GM19468 (cell line): ENCODE results near the gene ZMIZ1.
A peak's percentile ranks its signal among the peaks of the same experiment; 100 is the strongest.

Experiments used
- ATAC-seq: cut with Tn5 transposase; IDR thresholded peaks from one replicate; pipeline ENCODE4 v1.9.1; 2021; ENCODE audit warnings: mild to moderate bottlenecking, moderate library complexity, moderate number of reproducible peaks; ENCODE audit not compliant: unreplicated experiment; ENCODE audit errors: extremely low read depth

The ZMIZ1 gene

DNA sequence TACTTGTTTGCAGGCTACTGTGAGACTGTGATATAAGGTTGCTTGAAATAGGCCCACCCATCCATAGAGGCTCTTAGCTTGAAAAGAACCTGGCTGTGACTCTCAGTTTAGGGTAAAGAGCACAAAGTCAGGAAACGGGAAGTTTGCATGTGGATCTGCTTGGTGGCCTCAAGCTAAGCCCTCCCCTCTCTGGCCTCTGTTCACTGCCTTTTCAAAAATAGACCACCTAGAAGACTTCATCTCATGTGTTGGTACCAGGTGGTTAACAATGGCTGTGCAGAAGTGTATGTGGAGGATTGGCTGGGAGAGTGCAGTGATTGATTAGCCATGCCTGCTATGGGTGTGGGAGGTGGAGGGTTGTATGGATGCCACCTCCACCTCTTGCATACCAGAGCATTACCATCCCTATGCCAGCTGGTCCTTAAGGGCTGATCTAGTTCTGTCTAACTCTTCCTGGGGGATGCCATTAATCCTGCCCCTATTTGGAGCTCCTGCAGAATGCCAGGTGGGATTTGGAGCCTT lies 122.0 kb downstream of the ZMIZ1 start:
- ATAC-seq: no peak

DNA sequence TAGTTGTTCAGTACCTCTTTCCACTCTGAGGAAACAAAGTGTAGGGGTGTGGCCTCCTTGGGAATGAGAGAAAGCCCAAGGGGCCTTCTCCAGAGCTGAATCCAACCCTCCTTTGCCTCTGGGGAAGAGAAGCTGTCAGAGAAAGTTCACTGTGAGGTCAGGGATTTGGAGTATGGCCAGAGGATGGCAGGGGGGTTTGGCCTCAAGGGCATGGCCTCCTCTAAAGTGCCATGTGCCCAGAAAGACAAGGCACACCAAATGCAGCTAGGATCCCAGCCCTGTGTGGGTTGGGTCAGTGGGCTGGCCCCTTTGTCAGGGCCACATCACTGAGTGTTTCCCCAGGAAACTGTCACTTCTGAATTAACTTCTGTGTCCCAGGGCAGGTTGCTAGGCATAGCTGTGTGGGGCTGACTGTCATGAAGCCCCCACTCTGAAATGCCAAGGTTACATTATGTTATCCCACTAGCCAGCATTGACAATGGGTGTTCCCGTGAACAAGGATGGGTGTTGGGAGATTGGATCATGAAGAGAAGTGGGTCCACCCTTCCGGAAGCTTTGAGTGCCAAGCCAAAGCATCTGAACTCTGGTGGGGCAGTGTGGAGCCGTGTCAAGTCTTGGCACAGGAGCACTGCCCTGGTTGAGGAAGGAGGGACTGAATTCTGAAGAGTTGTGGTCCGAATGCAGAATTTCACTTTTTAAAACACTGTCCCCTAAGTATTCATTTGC lies 123.3 kb downstream of the ZMIZ1 start:
- ATAC-seq: no peak

DNA sequence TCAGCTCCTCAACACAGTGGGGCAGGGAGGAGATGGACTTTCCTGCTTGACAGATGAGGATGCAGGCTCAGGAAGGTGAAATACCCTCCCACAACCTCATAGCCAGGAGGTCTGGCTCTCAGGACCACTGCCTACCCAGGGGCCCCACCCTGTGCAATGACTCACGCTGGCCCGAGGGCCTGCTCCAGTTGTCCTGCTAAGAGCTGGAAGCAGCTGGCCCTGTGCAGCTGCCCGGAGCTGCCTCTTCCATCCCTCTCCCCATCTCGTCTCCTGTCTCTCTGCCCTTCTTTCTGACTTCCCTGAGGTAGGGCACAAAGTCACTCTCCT lies 123.9 kb downstream of the ZMIZ1 start:
- ATAC-seq: no peak

DNA sequence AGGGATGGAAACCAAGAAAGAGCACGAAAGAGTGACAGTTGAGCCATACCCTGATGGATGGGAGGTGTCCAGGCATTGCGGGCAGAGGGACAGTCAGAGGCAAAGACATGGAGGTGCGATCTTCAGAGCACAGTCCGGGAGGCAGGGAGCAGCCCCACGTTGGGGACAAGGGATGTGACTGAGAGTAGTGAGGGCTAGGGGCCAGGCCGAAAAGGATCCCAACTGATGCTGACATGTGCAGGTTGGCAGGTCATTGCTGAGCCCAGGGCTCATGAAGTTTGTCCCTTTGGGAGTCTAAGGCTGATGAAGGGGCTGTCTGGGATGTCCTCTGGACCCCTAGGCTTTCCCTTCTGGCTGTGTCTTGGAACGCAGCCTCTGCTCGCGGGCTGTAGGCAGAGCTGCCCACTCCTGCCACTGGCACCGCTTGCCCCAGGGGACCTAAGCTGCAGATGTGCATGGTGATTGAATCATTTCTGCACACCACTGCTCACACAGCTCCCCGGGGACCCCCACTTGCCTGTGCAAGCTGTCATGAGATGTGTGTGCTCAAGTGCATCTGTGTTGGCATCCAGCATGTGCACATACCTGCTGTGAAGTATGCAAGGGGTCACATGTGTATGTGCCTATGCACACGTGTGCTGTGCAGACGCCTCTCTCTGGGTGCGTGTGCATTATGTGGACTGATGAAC lies 125.1 kb downstream of the ZMIZ1 start:
- ATAC-seq: no peak

DNA sequence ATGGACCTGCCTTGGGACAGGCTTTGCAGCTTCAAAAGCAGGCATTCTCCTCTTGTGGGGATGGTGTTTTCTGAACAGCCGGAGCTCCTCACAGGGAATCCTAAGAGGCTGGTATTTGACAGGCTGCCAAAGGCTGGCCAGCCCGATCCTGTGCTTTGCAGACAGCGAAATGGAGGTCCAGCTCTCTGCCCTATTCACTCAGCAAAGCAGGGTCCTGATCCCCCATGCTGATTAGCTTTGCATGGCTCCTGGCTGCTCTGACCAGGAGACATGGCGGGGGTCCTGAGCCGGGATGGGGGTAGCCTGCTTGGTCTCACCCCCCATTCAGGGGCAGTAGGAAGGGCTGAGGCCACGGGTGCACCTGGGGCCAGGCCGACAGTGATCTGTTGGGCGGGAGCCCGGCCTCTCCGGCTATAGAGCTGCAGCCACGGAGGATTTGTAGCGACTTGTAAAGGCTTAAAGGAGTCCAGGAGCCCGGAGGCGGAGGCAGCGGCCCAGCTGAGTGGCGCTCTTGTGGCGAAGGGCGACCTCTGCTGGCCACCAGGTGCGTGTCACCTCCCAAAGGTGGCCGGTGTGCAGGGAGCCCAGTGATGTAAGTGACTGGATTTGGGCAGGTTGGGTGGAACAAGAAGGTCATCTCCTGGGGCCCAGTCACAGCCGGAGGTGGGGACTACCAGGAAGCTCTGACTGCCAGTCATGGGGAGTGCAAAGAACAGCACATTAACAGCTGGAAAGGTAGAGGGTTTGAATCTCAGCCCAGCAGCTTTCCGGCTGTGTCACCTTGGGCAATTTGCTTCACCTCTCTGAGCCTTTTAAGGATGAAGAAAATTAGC lies 126.5 kb downstream of the ZMIZ1 start:
- ATAC-seq: peak; percentile 72

DNA sequence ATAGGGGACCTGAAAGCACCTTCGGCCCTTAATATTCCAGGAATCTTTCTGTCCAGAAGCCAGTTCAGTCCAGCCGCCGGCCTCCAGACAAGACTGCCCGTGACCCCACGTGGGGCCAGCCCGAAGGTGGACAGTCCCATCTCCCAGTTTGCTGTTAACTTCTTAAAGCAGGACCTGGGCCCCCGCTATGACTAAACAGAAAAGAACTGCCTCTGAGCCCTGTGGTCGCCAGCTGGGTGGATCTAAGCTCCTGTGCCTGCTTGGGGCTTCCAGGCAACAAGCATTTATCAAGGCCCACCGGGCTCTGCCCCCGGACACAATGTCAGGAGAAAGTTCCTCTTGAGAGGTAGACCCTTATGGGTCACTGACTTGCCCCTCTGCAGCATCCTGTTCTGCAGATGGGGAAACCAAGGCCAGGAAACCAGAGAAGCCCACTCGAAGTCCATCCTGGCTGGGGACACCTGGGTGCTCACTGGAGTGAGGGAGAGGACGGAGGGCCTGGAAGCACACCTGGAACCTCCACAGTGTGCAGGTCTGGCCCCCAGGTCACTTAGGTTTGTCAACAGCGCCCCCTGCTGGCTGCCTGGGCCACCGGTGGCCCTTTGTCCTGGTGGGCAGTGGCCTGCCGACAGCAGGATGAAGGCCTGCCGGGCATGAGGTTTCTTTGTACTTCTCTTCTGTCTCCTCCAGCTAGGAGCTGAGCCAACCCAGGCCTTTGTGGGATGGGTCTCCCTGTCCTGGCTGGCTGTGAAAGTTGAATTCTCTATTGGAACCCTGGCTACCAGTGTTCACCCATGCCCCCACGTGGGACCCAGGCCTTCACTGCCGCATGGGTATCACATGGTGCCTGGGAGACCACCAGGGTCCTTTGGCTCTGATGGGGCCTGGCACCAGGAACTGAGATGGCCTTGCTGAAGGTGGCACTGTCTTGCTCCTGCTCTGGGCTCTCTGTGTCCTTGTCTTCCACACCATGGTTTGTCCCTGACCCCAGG lies 128.0 kb downstream of the ZMIZ1 start:
- no peak for ATAC-seq

DNA sequence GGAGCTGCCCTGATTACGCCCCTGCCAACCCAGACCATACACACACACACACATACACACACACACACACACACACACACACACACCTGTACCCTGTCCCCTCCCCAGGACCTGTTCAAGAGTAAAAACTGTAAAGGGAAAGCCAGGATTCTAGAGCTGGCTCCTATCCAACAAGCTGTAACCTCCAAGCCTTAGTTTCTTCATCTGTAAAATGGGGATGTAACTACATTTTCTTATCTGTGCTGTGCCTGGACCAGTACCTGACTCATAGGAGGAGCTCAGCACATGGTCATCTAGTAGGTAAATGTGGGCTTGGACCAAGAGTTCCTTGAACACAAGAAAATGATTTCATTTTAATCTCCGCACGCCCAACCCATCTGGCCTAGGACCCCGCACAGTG lies 128.8 kb downstream of the ZMIZ1 start:
- no peak for ATAC-seq

DNA sequence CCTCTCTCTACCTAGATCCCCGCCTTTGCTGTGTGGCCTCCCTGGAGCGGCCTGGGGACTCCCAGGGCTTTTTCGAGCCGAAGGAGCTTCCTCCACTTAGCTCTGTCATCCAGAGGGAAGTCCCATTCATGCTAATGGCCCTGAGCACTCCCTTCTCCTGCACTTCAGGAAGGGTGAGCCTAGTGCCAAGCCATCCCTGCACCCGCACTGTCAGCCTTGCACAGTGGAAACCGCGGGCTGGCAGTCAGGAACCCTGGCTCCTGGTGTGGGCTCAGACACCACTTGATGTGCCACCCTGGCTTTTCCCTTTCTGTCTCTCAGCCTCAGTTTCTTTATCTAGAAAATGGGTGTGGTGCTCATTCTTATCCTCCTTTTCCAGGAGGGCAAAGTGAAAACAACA lies 131.6 kb downstream of the ZMIZ1 start:
- ATAC-seq: no peak

DNA sequence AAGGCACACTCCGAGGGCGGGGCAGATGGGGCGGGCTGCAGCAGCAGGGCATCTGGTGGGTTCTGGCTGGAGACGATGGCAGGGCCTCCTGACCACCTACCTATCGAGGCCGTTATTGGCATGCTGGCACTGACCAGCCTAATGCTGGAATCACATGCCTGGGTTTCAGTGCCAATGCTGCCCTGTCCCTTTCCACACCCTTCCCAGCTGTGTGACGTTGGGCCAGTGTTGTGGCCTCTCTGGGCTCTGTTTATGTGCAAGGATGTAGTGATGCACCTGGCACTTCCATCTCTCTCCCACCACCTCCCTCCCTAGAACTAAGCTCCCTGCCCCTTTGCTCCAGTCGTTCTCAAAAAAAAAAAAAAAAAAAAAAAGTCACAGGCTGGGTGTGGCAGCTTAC lies 132.9 kb downstream of the ZMIZ1 start:
- ATAC-seq: no peak

DNA sequence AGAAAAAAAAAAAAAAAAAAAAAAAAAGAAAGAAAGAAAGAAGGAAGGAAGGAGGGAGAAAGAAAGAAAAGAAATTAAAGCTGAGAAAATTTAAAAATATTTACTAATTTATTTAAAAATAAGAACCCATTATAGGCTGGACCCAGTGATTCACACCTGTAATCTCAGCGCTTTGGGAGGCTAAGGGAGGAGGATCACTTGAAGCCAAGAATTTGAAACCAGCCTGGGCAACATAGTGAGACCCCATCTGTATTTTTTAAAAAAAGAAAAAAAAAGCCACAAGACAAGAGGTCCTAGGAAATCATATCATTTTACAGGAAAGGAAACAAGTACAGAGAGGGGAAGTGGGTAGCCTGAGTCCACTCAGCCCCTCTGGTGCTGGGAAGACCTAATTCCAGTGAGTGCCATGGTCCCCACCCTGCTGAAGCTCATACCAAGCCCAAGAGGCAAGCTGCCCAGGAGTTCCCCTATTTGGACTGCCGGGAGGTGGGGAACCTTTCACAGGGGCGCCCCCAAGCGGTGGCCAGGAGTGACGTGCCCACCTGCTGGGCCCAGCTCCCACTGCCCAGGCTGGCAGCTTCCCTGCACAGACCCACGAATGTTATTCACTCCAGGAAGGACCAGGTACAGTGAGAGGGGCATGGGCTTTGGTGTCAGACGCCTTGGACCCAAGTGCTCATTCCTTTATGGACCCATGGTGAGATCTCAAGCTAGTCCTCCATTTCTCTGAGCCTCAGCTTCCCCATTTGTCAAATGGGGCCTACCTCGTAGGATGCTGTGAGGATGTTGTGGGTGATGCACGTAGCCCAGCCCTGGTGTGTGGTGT lies 133.6 kb downstream of the ZMIZ1 start:
- ATAC-seq: no peak

DNA sequence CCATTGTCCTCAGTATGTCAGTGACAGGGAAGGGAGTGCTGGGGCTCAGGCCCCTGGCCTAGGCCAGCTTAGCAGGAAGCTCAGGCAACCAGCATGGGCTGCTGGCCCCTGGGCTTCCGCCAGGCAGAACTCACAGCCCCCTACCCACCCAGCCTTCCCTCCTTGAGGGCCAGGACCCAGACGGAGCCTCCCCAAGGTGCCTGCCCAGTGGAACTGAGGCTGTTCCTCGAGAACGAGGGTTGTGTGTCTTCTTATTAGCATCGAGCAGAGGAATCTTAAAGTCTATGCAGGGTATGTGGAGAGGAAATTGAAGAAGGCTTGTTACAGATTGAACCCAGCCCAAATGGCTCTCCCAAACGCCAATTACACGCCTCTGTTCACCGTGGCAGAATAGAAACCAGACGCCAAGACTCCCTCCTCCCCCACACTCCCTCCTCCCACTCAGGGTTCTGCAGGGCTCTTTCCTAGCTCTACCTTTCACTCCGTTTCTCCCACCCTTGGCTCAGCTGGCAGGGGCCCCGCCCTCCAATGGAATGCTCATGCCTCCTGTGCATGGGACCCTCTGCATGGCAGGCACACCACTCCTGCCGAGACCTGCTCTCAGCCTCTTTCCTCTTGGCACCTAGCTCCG lies 134.4 kb downstream of the ZMIZ1 start:
- ATAC-seq: no peak

DNA sequence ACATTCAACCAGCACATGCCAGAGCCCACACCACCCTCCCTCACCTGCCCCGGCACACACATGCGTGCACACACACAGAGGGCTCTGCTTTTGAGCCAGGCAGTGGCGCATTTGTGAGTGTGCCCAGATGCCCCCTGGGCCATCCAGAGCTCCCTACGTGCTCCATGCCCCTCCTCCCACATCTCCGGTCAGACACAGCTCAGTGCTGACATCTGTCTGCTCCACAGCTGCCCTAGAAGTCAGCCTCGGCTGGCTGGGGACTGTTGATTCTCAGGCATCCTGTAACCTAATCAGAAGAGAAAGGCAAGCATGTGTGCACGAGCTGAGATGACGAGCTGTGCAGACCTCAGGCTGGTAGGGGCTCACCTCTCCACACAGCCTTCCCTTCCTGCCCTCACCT lies 135.1 kb downstream of the ZMIZ1 start:
- no peak for ATAC-seq

DNA sequence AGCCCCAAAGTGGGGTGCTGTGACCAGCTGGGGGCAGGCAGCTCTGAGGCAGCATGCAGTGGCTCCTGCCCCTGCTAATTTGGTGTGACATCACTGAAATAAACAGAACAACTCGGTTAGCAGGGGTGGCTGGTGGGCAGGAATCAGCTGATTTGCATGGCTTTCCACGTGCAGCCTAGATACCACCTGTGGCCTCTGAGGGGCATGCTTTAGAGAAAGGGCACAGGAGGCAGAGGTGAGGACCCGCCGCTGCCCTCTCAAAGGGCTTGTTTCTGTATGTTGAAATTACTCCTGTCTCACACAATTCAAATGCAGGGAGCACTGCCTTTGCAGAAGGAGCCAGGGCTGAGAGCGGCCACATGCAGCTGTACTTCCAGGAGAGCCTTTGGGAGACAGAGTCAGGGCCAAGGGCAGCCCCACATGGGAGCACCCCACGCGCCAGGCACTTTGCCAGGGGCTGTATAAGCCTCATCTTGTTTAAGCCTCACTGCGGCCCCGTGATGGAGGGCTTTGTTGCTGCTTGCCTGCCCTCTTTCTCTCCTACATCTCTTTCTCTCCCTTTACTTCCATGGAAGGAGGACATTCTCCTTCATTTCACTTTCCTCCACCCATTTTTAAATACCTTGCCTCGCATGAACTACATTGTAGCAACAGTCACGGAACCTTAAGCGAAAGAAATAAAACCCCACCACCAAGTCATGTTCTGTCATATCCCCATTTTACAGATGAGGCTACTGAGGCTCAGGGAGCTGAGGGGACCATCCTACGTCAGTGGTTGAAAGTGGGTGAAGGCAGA lies 137.7 kb downstream of the ZMIZ1 start:
- no peak for ATAC-seq

DNA sequence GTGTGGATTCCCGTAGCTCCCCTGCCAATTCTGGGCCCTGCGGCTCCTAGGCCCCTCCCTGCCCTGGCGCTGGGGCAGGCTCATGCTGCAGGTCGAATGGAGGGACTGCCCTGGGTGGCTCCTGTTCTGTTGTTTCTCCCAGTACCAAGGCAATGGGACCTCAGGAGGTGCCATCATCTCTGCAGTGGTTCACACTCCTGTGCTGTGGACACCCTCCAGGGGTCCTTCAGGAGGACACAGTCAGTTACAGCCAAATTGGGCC lies 138.3 kb downstream of the ZMIZ1 start:
- ATAC-seq: no peak

DNA sequence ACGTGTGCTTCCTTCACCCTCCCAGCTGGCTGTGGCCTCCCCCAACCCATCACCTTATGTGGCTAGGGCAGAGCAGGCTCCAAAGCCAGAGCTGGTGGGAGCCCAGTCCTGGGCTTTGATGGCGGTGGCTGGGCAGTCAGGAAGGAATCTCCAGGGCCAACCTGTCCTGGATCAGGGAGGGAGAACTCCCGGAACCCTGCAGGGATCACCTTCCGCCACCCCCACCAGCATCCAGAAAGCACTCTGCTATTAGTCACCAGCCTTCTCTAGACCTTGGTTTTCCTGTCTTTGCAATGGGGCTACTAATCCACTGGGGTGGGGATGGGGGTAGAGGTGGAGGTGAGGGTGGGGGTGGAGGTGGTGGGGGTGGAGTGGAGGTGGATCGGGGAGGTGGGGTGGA lies 139.0 kb downstream of the ZMIZ1 start:
- ATAC-seq: no peak

DNA sequence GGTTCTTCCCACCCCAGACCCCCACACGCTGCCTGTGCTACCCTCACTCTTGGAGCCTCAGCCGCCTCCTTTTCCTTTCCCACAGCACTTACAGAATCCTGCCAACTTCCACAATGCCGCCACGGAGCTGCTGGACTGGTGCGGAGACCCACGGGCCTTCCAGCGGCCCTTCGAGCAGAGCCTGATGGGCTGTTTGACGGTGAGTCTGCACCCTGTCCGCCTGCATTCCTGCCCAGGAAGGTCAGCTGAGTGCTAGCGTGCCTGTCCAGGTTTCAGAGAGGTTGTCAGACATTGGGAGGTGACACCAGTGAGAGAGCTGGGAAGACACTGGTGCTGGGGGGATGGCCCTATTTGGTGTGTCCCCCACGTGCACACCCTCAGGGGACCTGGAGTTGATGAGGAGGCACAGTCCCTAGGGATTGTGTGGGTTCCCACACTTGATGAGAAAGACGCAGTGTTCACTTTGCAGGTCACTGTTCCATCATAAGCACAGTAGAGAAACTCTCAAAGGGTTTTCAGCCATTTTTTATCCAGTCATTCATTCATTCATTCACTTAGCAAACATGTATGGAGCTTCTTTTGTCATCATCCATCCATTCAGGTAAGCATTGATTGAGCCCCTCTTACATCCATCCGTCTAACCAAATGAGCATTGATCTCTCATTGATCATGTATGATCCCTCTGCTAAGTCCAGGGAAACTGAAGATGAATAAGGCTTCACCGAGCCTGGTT lies 139.7 kb downstream of the ZMIZ1 start:
- ATAC-seq: no peak

DNA sequence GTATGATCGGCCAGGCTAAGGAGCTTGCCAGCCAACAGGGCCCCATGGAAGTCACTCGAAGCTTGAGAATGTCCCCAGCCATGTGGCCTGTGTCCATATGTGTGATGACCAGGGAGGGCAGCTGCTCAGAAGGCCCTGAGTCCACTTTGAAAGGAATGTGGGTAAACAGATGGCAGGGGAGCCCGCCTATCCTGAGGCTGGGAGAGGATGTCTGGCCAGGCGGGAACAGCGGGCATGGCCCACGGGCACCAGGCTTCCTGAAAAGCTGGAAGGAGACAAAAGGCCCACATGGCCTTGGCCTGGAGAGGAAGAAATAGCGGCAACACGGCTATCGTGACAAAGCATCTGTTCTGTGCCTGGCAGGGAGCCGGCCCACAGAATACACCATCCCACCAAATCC lies 140.6 kb downstream of the ZMIZ1 start:
- no peak for ATAC-seq
